ENCODE results near the gene EFCAB11. TPM values are rescaled to one million over a fixed set of nuclear protein-coding genes. Genes with fewer than 3 reads are reported as not detected.

Gene EFCAB11
- total RNA-seq, 2 donors from 2014 or later: 3.1 to 8.9 TPM

DNA sequence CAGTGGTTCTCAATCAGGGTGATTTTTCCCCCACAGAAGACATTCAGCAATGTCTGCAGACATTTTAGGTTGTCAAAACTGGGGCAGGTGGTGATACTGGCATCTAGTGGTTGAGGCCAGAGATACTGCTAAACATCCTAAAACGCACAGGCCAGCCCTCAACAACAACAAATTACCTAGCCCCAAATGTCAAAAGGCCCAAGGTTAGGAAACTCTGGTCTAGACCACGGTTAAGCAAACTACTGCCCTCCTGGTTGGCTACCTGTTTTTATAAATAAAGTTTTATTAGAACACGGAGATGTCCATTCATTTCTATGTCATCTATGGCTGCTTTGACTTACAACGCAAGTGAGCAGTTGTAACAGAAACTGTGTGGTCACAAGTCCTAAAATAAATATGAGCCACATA lies 186.7 kb downstream of the EFCAB11 start:
- Histone ChIP-seq H3K9me3 (no peaks in the 10 kb centered on the region), H3K27me3 (replicated peaks; ENCODE audit: insufficient read depth) (no peaks in the 10 kb centered on the region), H3K27ac (no peak overlapping the region), H3K4me1 (ENCODE audit: control insufficient read depth in 1 of 2, low read depth in 2 of 2) (peaks cover 0 to 13% of the 10 kb centered on the region in 2 donors), H3K36me3 (no peaks in the 10 kb centered on the region), H3K4me3 (no peak overlapping the region)
- DNase-seq (ENCODE audit: low spot score): no peak
- TF ChIP-seq, protein P1, sequence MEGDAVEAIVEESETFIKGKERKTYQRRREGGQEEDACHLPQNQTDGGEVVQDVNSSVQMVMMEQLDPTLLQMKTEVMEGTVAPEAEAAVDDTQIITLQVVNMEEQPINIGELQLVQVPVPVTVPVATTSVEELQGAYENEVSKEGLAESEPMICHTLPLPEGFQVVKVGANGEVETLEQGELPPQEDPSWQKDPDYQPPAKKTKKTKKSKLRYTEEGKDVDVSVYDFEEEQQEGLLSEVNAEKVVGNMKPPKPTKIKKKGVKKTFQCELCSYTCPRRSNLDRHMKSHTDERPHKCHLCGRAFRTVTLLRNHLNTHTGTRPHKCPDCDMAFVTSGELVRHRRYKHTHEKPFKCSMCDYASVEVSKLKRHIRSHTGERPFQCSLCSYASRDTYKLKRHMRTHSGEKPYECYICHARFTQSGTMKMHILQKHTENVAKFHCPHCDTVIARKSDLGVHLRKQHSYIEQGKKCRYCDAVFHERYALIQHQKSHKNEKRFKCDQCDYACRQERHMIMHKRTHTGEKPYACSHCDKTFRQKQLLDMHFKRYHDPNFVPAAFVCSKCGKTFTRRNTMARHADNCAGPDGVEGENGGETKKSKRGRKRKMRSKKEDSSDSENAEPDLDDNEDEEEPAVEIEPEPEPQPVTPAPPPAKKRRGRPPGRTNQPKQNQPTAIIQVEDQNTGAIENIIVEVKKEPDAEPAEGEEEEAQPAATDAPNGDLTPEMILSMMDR (IDR thresholded peaks at IDR 0.05): peak; percentile 14
- ATAC-seq (ENCODE audit: insufficient number of reproducible peaks, low FRiP score, low read depth): no peak

DNA sequence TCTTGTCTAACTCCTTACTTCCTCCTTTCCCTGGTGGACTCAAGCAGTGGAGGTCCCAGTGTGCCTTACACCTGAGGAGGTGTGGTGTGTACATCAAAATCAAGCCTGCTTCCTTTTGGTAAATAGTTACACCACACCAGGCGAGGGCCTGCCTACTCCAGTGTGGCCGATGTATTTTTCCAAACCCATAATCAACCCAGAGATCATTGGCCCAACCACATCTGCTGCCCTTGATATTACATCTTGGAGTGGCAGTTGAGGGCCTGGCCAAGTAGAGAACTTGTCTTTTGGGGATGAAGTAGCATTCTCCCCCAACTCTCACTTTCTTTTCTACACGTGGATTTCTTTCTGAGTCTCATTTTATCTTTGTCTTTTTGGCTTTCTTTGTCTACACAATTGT lies 187.4 kb downstream of the EFCAB11 start:
- no peak for ATAC-seq (ENCODE audit: insufficient number of reproducible peaks, low FRiP score, low read depth)
- H3K4me3 ChIP-seq: no peak overlapping the region
- no peaks in the 10 kb centered on the region for H3K9me3 ChIP-seq
- TF ChIP-seq, protein P1 (IDR thresholded peaks at IDR 0.05): no peak
- H3K36me3 ChIP-seq: no peaks in the 10 kb centered on the region
- no peaks in the 10 kb centered on the region for H3K27me3 ChIP-seq (replicated peaks; ENCODE audit: insufficient read depth)
- H3K27ac ChIP-seq: no peak overlapping the region
- no peak for DNase-seq (ENCODE audit: low spot score)
- peaks cover 0 to 13% of the 10 kb centered on the region in 2 donors for H3K4me1 ChIP-seq (ENCODE audit: control insufficient read depth in 1 of 2, low read depth in 2 of 2)

DNA sequence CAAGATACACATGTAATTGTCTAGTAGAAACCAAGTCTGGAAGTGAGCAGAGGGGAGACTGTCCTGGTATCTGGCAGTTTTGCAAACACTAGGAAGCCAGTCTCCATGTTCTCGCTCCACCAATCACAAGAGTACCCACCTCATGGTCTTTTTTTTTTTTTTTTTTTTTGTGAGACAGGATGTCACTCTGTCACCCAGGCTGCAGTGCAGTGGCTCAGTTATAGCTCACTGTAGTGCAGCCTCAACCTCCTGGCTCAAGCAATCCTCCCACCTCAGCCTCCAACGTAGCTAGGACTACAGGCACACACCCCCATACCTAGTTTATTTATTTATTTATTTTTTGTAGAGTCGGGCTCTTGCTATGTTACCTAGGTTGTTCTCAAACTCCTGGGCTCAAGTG lies 189.2 kb downstream of the EFCAB11 start:
- Histone ChIP-seq H3K9me3 (no peaks in the 10 kb centered on the region), H3K36me3 (no peaks in the 10 kb centered on the region), H3K27me3 (replicated peaks; ENCODE audit: insufficient read depth) (no peaks in the 10 kb centered on the region), H3K27ac (no peak overlapping the region), H3K4me1 (ENCODE audit: control insufficient read depth in 1 of 2, low read depth in 2 of 2) (no peaks in the 10 kb centered on the region), H3K4me3 (no peak overlapping the region)
- DNase-seq (ENCODE audit: low spot score) (no peak), ATAC-seq (ENCODE audit: insufficient number of reproducible peaks, low FRiP score, low read depth) (no peak)
- TF ChIP-seq, protein P1 (IDR thresholded peaks at IDR 0.05): no peak

DNA sequence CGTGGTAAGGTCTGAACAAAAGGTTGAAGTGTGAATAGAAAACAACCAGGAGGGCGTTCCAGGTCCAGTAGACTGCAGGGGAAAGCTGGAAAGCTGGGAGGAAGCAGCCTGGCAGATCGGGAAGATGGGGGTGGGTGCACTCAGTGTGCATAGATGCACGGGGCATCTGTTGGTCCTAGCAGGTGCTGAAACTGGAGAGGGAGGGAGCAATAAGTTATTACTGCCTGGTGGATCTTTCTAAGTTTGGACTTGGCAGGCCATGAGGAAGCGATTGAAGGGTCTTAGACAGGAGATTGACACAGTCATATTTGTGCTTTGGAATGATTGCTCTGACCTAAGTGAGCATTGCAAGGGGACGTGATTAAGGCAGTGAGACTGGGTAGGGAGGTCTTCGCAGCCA lies 194.4 kb downstream of the EFCAB11 start:
- Histone ChIP-seq H3K4me3 (no peak overlapping the region), H3K9me3 (no peaks in the 10 kb centered on the region), H3K27ac (no peak overlapping the region), H3K27me3 (replicated peaks; ENCODE audit: insufficient read depth) (no peaks in the 10 kb centered on the region), H3K4me1 (ENCODE audit: control insufficient read depth in 1 of 2, low read depth in 2 of 2) (no peaks in the 10 kb centered on the region), H3K36me3 (no peaks in the 10 kb centered on the region)
- TF ChIP-seq, protein P1 (IDR thresholded peaks at IDR 0.05): no peak
- ATAC-seq (ENCODE audit: insufficient number of reproducible peaks, low FRiP score, low read depth) (no peak), DNase-seq (ENCODE audit: low spot score) (no peak)

DNA sequence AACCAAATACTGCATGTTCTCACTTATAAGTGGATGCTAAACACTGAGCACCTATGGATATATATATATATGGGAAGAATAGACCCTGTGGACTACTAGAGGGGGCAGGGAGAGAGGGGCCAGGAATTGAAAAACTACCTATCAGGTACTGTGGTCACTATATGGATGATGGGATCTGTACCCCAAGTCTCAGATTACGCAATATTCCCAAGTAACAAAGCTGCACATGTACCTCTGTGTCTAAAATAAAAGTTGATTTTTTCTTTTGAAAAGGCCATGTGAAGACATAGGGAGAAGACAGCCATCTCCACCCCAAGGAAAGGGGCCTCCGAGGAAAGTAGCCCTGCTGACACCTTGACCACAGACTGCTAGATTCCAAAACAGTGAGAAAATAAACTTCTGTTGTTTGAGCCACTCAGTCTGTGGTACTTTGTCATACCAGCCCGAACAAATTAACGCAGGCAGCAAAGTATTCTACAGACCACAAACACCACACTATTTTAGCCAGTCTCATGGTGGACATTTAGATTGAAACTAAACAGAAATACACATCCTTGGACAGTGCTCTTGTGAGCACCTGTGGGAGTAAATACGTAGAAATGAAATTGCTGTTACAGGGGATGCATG lies 197.1 kb downstream of the EFCAB11 start:
- no peaks in the 10 kb centered on the region for H3K27me3 ChIP-seq (replicated peaks; ENCODE audit: insufficient read depth)
- no peaks in the 10 kb centered on the region for H3K9me3 ChIP-seq
- no peak overlapping the region for H3K4me3 ChIP-seq
- TF ChIP-seq, protein P1 (IDR thresholded peaks at IDR 0.05): no peak
- H3K4me1 ChIP-seq (ENCODE audit: control insufficient read depth in 1 of 2, low read depth in 2 of 2): no peaks in the 10 kb centered on the region
- ATAC-seq (ENCODE audit: insufficient number of reproducible peaks, low FRiP score, low read depth): no peak
- no peak overlapping the region for H3K27ac ChIP-seq
- H3K36me3 ChIP-seq: no peaks in the 10 kb centered on the region
- DNase-seq (ENCODE audit: low spot score): no peak

All from thoracic aorta (tissue), 2 donors.